Aorta (tissue), 5 donors: ENCODE results near the gene MYBPHL. TPM values are rescaled to one million over a fixed set of nuclear protein-coding genes. Genes with fewer than 3 reads are reported as not detected.
"Not testable (repeated sequence)": the region's sequence is repeated elsewhere in the genome, so short reads cannot be mapped to it uniquely, and the experiment has no call there.

Experiments
- ATAC-seq: fragments of 200-7000 bp; cut with Tn5 transposase; one replicate; pipeline ENCODE4 v1.9.1; 2022; ENCODE audit warnings: moderate library complexity; ENCODE audit not compliant: low FRiP score
- DNase-seq, 2 donors: peaks; one replicate each; pipeline ENCODE4 v3.0.0-alpha.2; 2020
- H3K27ac ChIP-seq, 2 donors: one replicate each; pipeline ENCODE4 v1.5.1; 2013; ENCODE audit warnings: low read length in 2 of 2, mild to moderate bottlenecking in 2 of 2, moderate library complexity in 2 of 2, control low read depth in 1 of 2, inconsistent platforms in 1 of 2, low read depth in 1 of 2
- H3K27me3 ChIP-seq, 2 donors: one replicate each; pipeline ENCODE4 v1.6.1; 2013; ENCODE audit warnings: control low read depth in 1 of 2, low read length in 1 of 2, mild to moderate bottlenecking in 1 of 2, moderate library complexity in 1 of 2; ENCODE audit not compliant: insufficient read depth in 2 of 2, control insufficient read depth in 1 of 2
- H3K36me3 ChIP-seq, 2 donors: one replicate each; pipeline ENCODE4 v1.6.1; 2013; ENCODE audit warnings: control low read depth in 1 of 2, low read length in 1 of 2, mild to moderate bottlenecking in 1 of 2; ENCODE audit not compliant: insufficient read depth in 2 of 2, control insufficient read depth in 1 of 2
- H3K4me1 ChIP-seq, 2 donors: one replicate each; pipeline ENCODE4 v1.6.1; 2013; ENCODE audit warnings: low read length in 2 of 2, control low read depth in 1 of 2, mild to moderate bottlenecking in 1 of 2, moderate library complexity in 1 of 2; ENCODE audit not compliant: insufficient read depth in 2 of 2, control insufficient read depth in 1 of 2
- H3K4me3 ChIP-seq, 2 donors: one replicate each; pipeline ENCODE4 v1.5.1; 2013; ENCODE audit warnings: low read length in 2 of 2, control low read depth in 1 of 2, mild to moderate bottlenecking in 1 of 2
- H3K9me3 ChIP-seq: one replicate; pipeline ENCODE4 v1.6.1; 2013; ENCODE audit warnings: mild to moderate bottlenecking, low read length; ENCODE audit not compliant: control insufficient read depth
- WGBS, 2 donors: extraction: QIAGEN DNeasy Blood & Tissue Kit; methylation state at CpG; one replicate each; pipeline ENCODE4 v1.1.7; 2013; 5-methylcytosine and 5-hydroxymethylcytosine counted together
- intact Hi-C, 2 donors: fragments of 100-400 bp; cut with DNase I; formaldehyde crosslinking; loops; one replicate each; pipeline versions ENCODE4 v1.14.2 to v1.15.0; 2022
- polyA plus RNA-seq, 2 donors: library from polyadenylated mRNA; stranded (reverse); fragments of 200-250 nt; gene quantifications; one replicate each; pipeline ENCODE4 v1.2.3, GENCODE V29; 2013
- total RNA-seq, 2 donors: library from RNA; stranded (reverse); fragmentation: NEBNext Ultra II Directional; extraction: Animal tissue kit (Norgen Biotek cat#: 25700); gene quantifications; one replicate each; pipeline ENCODE4 v1.2.1, GENCODE V29; 2021
- donor health status: healthy with polysubstance abuse.
- donor health status: Bipolar disorder and iron deficiency.
- donor health status: DM: no; HTN: no; CAD: no.
- donor health status: DM: no; HTN: no; CAD: no.
- donor health status: DM: yes; HTN: yes; CAD: no.

The MYBPHL gene
- total and polyA plus RNA-seq, 4 donors = not detected

DNA sequence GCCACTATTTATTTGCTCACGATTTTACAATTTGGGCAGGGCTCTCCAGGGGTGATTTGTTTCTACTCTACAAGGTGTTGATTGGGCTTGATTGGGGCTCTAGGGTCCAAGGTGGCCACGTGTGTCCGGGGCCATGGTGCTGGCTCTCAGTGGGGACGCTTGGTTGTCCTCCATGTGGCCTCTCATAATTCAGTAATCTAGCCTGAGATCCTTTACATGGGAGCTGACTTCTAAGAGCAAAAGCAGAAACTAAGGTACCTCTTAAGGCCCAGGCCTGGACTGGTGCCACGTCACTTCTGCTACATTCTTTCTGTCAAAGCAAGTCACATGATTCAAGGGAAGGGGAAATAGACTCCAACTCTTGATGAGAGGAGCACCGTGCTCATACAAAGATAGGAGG, 15.8 kb downstream of the MYBPHL start:
- no peaks in the 10 kb centered on the region for H3K9me3 ChIP-seq
- DNase-seq (peak in 1 of 2 donors; percentile 72), ATAC-seq (no peak)
- H3K27ac ChIP-seq = no peak overlapping the region
- H3K27me3 ChIP-seq = no peaks in the 10 kb centered on the region
- 73 to 74% methylated on average over 6 of the region's 6 CpGs for WGBS, 2 donors
- H3K4me3 ChIP-seq = no peak overlapping the region
- no peaks in the 10 kb centered on the region for H3K4me1 ChIP-seq
- H3K36me3 ChIP-seq = no peaks in the 10 kb centered on the region
- intact Hi-C loops = no loop called here

DNA sequence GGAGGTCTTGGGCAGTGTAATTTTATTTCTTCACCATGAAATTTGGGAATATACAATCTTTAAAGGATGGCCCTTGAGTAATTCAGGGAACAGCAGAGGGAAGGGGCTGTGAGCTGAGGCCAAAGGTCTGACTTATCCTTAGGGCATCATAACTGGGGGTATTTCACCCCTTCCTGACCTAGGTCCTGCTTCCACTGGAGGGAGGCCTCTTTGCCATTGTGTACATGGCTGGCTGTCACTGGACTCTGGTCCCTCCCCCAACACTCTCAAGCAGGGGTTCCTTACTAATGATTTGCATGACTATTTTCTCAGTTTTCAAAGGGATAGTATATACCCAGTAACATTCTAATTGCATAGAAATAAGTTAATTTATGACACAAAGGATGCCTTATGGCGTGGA, 16.7 kb downstream of the MYBPHL start:
- Histone ChIP-seq H3K4me3 (no peak overlapping the region), H3K9me3 (no peaks in the 10 kb centered on the region), H3K27me3 (no peaks in the 10 kb centered on the region), H3K36me3 (no peaks in the 10 kb centered on the region), H3K4me1 (no peaks in the 10 kb centered on the region), H3K27ac (no peak overlapping the region)
- DNase-seq (no peak), ATAC-seq (no peak)
- WGBS, 2 donors = 96 to 97% methylated on average over 1 of the region's 1 CpG
- intact Hi-C loops = no loop called here

GRCh38 chr1:109286762-109287161, 20.0 kb downstream of the MYBPHL start:
- not testable (repeated sequence) for H3K9me3 ChIP-seq, H3K4me3 ChIP-seq, DNase-seq, H3K4me1 ChIP-seq, ATAC-seq, H3K36me3 ChIP-seq, H3K27me3 ChIP-seq, H3K27ac ChIP-seq
- intact Hi-C loops = loop anchor here in 1 of 2 donors (10.0 kb wide), 1 partner anchor 58 kb away; no protein-coding TSS in a partner anchor
- 91 to 92% methylated on average over 5 of the region's 5 CpGs for WGBS, 2 donors

DNA sequence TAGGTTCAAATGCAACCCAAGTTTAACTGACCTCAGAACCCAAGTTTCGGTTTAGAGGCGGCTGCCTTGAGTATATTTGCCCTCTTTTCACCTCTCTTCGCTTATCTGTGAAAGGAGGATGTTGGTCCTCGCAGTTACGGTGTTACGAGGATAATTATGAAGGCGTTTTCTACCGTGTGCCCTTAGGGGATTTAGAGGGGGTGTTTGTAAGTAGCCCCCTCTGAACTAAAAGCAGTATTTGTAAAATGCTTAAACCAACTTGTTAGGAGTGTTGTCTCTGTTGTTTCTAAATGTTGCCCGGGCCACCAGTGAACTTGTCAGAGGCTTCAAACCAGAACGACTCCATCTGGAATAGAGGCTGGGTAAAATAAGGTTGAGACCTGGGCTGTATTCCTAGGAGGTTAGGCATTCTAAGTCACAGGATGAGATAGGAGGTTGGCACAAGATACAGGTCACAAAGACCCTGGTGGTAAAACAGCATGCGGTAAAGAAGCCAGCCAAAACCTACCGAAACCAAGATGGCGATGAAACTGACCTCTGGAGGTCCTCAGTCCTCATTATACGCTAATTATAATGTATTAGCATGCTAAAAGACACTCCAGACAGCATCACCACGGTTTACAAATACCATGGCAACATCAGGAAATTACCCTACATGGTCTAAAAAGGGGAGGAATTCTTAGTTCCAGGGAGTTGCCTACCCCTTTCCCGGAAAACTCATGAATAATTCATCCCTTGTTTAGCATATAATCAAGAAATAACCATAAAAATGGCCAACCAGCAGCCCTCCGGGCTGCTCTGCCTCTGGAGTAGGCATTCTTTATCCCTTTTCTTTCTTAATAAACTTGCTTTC, 22.8 kb downstream of the MYBPHL start:
- H3K9me3 ChIP-seq = no peaks in the 10 kb centered on the region
- no peaks in the 10 kb centered on the region for H3K4me1 ChIP-seq
- DNase-seq = no peak
- no peaks in the 10 kb centered on the region for H3K27me3 ChIP-seq
- H3K36me3 ChIP-seq = no peaks in the 10 kb centered on the region
- H3K4me3 ChIP-seq = peak overlapping the region; percentile 28 to 51
- H3K27ac ChIP-seq = peak overlapping the region; percentile 86 to 92
- intact Hi-C loops = loop anchor here (2.0 to 10.0 kb wide), 3 partner anchors 21 to 115 kb away; no protein-coding TSS in a partner anchor
- ATAC-seq = no peak
- 33 to 35% methylated on average over 17 of the region's 17 CpGs for WGBS, 2 donors

DNA sequence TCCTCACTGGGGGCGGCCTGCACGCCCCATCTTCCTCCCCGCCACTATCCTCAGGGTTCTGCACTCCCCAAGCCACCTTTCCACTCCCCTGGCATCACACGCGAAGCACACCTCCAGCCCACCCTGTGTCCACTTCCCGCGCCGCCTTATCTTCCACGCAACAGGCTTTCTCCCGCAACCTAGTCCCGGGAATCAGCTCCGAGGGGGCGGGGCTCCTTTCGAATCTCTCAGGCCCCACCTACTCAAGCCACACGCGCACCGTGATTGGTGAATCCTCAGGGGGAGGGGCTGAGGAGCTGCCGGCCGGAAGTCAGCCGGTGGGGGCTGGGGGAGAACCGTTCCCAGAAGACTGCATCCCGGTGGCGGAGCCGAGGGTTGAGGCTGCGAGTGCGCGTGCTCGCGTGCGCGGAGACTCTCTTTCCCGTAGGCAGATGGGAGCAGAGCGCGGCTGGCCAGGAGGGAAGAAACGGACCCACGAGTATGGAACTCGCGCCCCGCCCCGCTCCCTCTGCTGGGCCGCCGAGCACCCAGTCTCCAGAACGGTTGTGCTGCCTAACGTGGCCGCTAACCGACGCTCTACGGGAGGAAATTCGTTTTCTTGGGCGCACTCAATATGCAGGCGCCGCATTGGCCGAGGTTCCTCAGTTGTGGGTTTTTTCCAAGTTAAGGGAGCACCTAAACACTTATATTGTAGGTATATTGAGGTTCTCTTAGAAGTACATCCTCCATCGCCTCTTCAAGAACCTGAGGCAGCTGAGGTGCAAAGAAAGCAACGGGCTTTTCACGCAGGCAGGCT, 23.7 kb downstream of the MYBPHL start, which contains the start of gene PSRC1:
TSS of gene PSRC1 (minus strand) at position 194 of the 796 bp plus-strand sequence.
- no peaks in the 10 kb centered on the region for H3K27me3 ChIP-seq
- intact Hi-C loops = loop anchor here (2.0 to 10.0 kb wide), 2 partner anchors 62 to 116 kb away; no protein-coding TSS in a partner anchor
- H3K4me3 ChIP-seq = peak within 1 kb of the TSS; percentile 28 to 51
- ATAC-seq (peak; percentile 99), DNase-seq (peak; percentile 98)
- 0 to 1% methylated on average over 46 to 56 of the region's 56 CpGs for WGBS, 2 donors
- H3K36me3 ChIP-seq = no peaks in the 10 kb centered on the region
- no peaks in the 10 kb centered on the region for H3K9me3 ChIP-seq
- no peaks in the 10 kb centered on the region for H3K4me1 ChIP-seq
- peak within 1 kb of the TSS; percentile 86 to 92 for H3K27ac ChIP-seq

- intact Hi-C loops = loop anchor here (2.0 to 10.0 kb wide), 2 partner anchors 62 to 116 kb away; no protein-coding TSS in a partner anchor
- WGBS, 2 donors = 1 to 3% methylated on average over 10 of the region's 10 CpGs
- no peaks in the 10 kb centered on the region for H3K27me3 ChIP-seq
- peak overlapping the region in 1 of 2 donors; percentile 38 for H3K27ac ChIP-seq
- H3K4me3 ChIP-seq = peak overlapping the region; percentile 12 to 14
- ATAC-seq (no peak), DNase-seq (peak in 1 of 2 donors; percentile 73)
- H3K36me3 ChIP-seq = no peaks in the 10 kb centered on the region
- no peaks in the 10 kb centered on the region for H3K9me3 ChIP-seq
- H3K4me1 ChIP-seq = no peaks in the 10 kb centered on the region
These were observed 24.3 kb downstream of the MYBPHL start for GRCh38 chr1:109282497-109282951.

GRCh38 chr1:109281680-109282496, 24.9 kb downstream of the MYBPHL start:
- ATAC-seq (no peak), DNase-seq (peak in 1 of 2 donors; percentile 74)
- Histone ChIP-seq H3K4me3 (peak overlapping the region in 1 of 2 donors; percentile 12), H3K9me3 (no peaks in the 10 kb centered on the region), H3K27ac (no peak overlapping the region), H3K4me1 (no peaks in the 10 kb centered on the region), H3K27me3 (no peaks in the 10 kb centered on the region), H3K36me3 (no peaks in the 10 kb centered on the region)
- 42 to 51% methylated on average over 28 of the region's 28 CpGs for WGBS, 2 donors
- intact Hi-C loops = loop anchor here (2.0 to 10.0 kb wide), 2 partner anchors 63 to 117 kb away; no protein-coding TSS in a partner anchor

DNA sequence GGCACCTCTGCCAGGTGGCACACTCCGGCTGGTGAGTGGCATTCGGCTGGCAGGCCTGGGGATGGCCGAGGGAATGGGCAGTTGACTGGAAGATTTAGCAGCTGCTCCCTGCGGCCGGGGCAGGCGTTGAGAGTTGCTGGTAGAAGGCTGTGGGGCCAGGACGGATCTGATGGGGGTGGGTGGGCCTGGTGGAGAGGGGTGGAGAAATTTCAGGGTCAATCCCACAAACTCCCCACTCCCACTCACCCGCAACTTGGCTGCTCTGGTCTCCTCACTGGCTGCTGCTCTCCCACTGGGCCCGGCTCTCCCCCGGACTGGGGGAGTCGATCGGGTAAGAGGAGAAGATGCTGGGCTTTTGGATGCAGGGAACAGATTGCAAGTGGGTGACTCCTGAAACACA, 25.9 kb downstream of the MYBPHL start:
- intact Hi-C loops = loop anchor here in 1 of 2 donors (10.0 kb wide), 1 partner anchor 64 kb away; no protein-coding TSS in a partner anchor
- no peaks in the 10 kb centered on the region for H3K27me3 ChIP-seq
- H3K4me1 ChIP-seq = no peaks in the 10 kb centered on the region
- no peaks in the 10 kb centered on the region for H3K36me3 ChIP-seq
- DNase-seq (peak in 1 of 2 donors; percentile 70), ATAC-seq (no peak)
- H3K27ac ChIP-seq = no peak overlapping the region
- H3K4me3 ChIP-seq = no peak overlapping the region
- 90 to 93% methylated on average over 12 of the region's 12 CpGs for WGBS, 2 donors
- H3K9me3 ChIP-seq = no peaks in the 10 kb centered on the region
